Measurements from ENCODE around the gene TFG. TPM values are rescaled to one million over a fixed set of nuclear protein-coding genes. Genes with fewer than 3 reads are reported as not detected.

Gene TFG
- total RNA-seq, 1 experiment from 2014 or later = 224 TPM

DNA sequence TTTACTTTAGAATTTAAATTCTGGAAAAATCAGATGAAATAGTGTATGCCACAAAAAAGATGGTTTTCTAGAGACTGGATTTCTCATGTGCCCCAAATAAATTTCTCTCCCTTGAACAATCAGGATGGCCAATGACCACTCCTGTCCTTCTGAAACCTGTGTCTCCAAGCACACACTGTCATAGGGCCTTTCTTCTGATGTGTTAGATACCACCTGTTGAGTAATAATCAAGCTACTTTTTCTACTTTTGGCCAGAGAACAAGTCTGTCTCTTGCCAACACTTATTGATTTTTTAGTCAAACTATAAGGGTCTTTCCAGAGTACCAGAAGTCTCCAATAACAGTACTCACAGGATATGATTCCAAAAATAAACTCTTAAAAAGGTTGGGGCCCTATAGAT lies 16.1 kb upstream of the TFG start:
- Histone ChIP-seq H3K4me3 (no peak overlapping the region), H4K20me1 (ENCODE audit: insufficient read depth) (no peaks in the 10 kb centered on the region), H3K27ac (no peak overlapping the region), H3K27me3 (ENCODE audit: insufficient read depth, low read depth) (0 out of 2 replicates have a peak, but pooled peaks cover 4% of the 10 kb centered on the region), H2AFZ (no peak overlapping the region), H3K4me2 (no peak overlapping the region), H3K79me2 (ENCODE audit: low read depth) (no peaks in the 10 kb centered on the region), H3K4me1 (replicated peaks; ENCODE audit: insufficient read depth) (0 out of 2 replicates have a peak, but pooled peaks cover 5% of the 10 kb centered on the region), H3K36me3 (ENCODE audit: low read depth) (no peaks in the 10 kb centered on the region), H3K9me2 (ENCODE audit: insufficient read depth) (0 out of 2 replicates have a peak, but pooled peaks cover 4% of the 10 kb centered on the region), H3F3A (ENCODE audit: insufficient read depth, low read depth) (no peaks in the 10 kb centered on the region), H3K9me3 (ENCODE audit: insufficient read depth, low read depth) (no peaks in the 10 kb centered on the region)
- BruUV-seq (replicated peaks) = no TSS peak
- CTCF ChIA-PET = no interaction called here
- intact Hi-C loops (cut with micrococcal nuclease; ENCODE audit: unreplicated experiment) = no loop called here
- POLR2A ChIA-PET (ENCODE audit: unreplicated experiment) = no interaction called here
- DNase-seq = no peak
- TF ChIP-seq, protein P1, sequence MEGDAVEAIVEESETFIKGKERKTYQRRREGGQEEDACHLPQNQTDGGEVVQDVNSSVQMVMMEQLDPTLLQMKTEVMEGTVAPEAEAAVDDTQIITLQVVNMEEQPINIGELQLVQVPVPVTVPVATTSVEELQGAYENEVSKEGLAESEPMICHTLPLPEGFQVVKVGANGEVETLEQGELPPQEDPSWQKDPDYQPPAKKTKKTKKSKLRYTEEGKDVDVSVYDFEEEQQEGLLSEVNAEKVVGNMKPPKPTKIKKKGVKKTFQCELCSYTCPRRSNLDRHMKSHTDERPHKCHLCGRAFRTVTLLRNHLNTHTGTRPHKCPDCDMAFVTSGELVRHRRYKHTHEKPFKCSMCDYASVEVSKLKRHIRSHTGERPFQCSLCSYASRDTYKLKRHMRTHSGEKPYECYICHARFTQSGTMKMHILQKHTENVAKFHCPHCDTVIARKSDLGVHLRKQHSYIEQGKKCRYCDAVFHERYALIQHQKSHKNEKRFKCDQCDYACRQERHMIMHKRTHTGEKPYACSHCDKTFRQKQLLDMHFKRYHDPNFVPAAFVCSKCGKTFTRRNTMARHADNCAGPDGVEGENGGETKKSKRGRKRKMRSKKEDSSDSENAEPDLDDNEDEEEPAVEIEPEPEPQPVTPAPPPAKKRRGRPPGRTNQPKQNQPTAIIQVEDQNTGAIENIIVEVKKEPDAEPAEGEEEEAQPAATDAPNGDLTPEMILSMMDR (conservative IDR thresholded peaks at IDR 0.05) = no peak
- TF ChIP-seq EZH2 (IDR thresholded peaks at IDR 0.05; ENCODE audit: low read depth) = no peak

- no peaks in the 10 kb centered on the region for H3K36me3 ChIP-seq (ENCODE audit: low read depth)
- no peaks in the 10 kb centered on the region for H3K27me3 ChIP-seq (ENCODE audit: insufficient read depth, low read depth)
- no peaks in the 10 kb centered on the region for H3K9me3 ChIP-seq (ENCODE audit: insufficient read depth, low read depth)
- POLR2A ChIA-PET (ENCODE audit: unreplicated experiment) = no interaction called here
- no peaks in the 10 kb centered on the region for H3F3A ChIP-seq (ENCODE audit: insufficient read depth, low read depth)
- H2AFZ ChIP-seq = no peak overlapping the region
- H3K27ac ChIP-seq = no peak overlapping the region
- no peak for TF ChIP-seq EZH2 (IDR thresholded peaks at IDR 0.05; ENCODE audit: low read depth)
- TF ChIP-seq, protein P1 (conservative IDR thresholded peaks at IDR 0.05) = no peak
- H4K20me1 ChIP-seq (ENCODE audit: insufficient read depth) = no peaks in the 10 kb centered on the region
- 0 out of 2 replicates have a peak, but pooled peaks cover 4% of the 10 kb centered on the region for H3K9me2 ChIP-seq (ENCODE audit: insufficient read depth)
- H3K4me1 ChIP-seq (replicated peaks; ENCODE audit: insufficient read depth) = 0 out of 2 replicates have a peak, but pooled peaks cover 5% of the 10 kb centered on the region
- peak in 1 of 2 experiments; percentile 23 for DNase-seq
- no peak overlapping the region for H3K4me3 ChIP-seq
- CTCF ChIA-PET = no interaction called here
- no peak overlapping the region for H3K4me2 ChIP-seq
- H3K79me2 ChIP-seq (ENCODE audit: low read depth) = no peaks in the 10 kb centered on the region
- no TSS peak for BruUV-seq (replicated peaks)
- intact Hi-C loops (cut with micrococcal nuclease; ENCODE audit: unreplicated experiment) = no loop called here
These were observed 13.6 kb upstream of the TFG start for GRCh38 chr3:100695696-100696095.

DNA sequence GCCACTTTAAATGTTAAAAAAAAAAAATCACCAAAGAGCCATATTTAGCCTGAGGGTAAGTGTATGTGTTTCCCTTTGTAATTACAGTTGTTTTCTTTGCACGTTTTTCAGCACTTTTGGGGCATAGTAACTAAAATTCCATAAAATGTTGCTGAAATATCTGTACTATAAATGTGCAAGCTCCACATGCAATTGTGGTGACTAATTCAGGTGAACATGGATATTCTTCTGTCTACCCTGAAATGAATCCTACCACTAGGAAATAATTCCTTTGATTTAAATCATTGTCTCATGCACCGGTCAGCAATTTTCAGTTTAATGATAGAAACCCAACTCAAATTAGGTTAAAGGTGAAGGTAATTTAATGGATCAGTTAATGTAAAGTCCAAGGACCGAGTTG lies 13.1 kb upstream of the TFG start:
- no TSS peak for BruUV-seq (replicated peaks)
- H3K9me2 ChIP-seq (ENCODE audit: insufficient read depth) = 0 out of 2 replicates have a peak, but pooled peaks cover 4% of the 10 kb centered on the region
- H3K9me3 ChIP-seq (ENCODE audit: insufficient read depth, low read depth) = no peaks in the 10 kb centered on the region
- no peaks in the 10 kb centered on the region for H3K79me2 ChIP-seq (ENCODE audit: low read depth)
- H3K4me1 ChIP-seq (replicated peaks; ENCODE audit: insufficient read depth) = 0 out of 2 replicates have a peak, but pooled peaks cover 5% of the 10 kb centered on the region
- H2AFZ ChIP-seq = no peak overlapping the region
- no peak overlapping the region for H3K4me3 ChIP-seq
- no peaks in the 10 kb centered on the region for H4K20me1 ChIP-seq (ENCODE audit: insufficient read depth)
- H3K4me2 ChIP-seq = no peak overlapping the region
- intact Hi-C loops (cut with micrococcal nuclease; ENCODE audit: unreplicated experiment) = no loop called here
- H3F3A ChIP-seq (ENCODE audit: insufficient read depth, low read depth) = no peaks in the 10 kb centered on the region
- no peak for TF ChIP-seq EZH2 (IDR thresholded peaks at IDR 0.05; ENCODE audit: low read depth)
- TF ChIP-seq, protein P1 (conservative IDR thresholded peaks at IDR 0.05) = no peak
- no peaks in the 10 kb centered on the region for H3K36me3 ChIP-seq (ENCODE audit: low read depth)
- peak in 1 of 2 experiments; percentile 36 for DNase-seq
- H3K27ac ChIP-seq = no peak overlapping the region
- no peaks in the 10 kb centered on the region for H3K27me3 ChIP-seq (ENCODE audit: insufficient read depth, low read depth)
- POLR2A ChIA-PET (ENCODE audit: unreplicated experiment) = no interaction called here
- CTCF ChIA-PET = no interaction called here

All from PC-9 (cell line).